ENCODE measurements around the gene MSANTD2. TPM values are rescaled to one million over a fixed set of nuclear protein-coding genes. Genes with fewer than 3 reads are reported as not detected.

The MSANTD2 gene
- total RNA-seq, 1 experiment from 2014 or later = 8.6 TPM

- Histone ChIP-seq H2AFZ (ENCODE audit: low read depth, low read length, poor library complexity, severe bottlenecking) (no peak overlapping the region), H3K4me1 (ENCODE audit: control insufficient read depth in 1 of 2, insufficient read depth in 2 of 2, low read length in 2 of 2) (peaks cover 11 to 25% of the 10 kb centered on the region in 2 experiments), H3K79me2 (ENCODE audit: insufficient read depth, low read length) (no peaks in the 10 kb centered on the region), H3K4me3 (replicated peaks in 1 of 2; ENCODE audit: low read depth in 1 of 2, low read length in 2 of 2) (no peak overlapping the region), H3K36me3 (ENCODE audit: control insufficient read depth in 1 of 2, insufficient read depth in 2 of 2, low read length in 2 of 2) (no peaks in the 10 kb centered on the region), H3K27me3 (ENCODE audit: insufficient read depth, low read length) (no peaks in the 10 kb centered on the region), H3K9me3 (ENCODE audit: control insufficient read depth in 1 of 2, insufficient read depth in 1 of 2, low read depth in 1 of 2, low read length in 2 of 2) (no peaks in the 10 kb centered on the region), H3K9ac (ENCODE audit: low read length) (no peak overlapping the region), H3K27ac (ENCODE audit: low read depth, low read length) (no peak overlapping the region), H4K20me1 (ENCODE audit: insufficient read depth) (no peaks in the 10 kb centered on the region), H3K4me2 (ENCODE audit: low read length) (no peak overlapping the region), H3K9me2 (ENCODE audit: insufficient read depth) (no peaks in the 10 kb centered on the region)
- DNase-seq (ENCODE audit: low read depth, low spot score) = no peak
- RAD21 ChIA-PET (ENCODE audit: low non-redundant PET in 1 of 2, low total read pairs in 2 of 2, uncharacterized antibody in 2 of 2, unreplicated experiment in 2 of 2) = no interaction called here
- TF ChIP-seq POLR2A (IDR thresholded peaks at IDR 0.05; ENCODE audit: borderline replicate concordance, extremely low read depth, insufficient read depth, insufficient read length) = no peak
- no peak for TF ChIP-seq ELF1 (IDR thresholded peaks at IDR 0.05; ENCODE audit: borderline replicate concordance, low read depth)
- TF ChIP-seq, protein P1, sequence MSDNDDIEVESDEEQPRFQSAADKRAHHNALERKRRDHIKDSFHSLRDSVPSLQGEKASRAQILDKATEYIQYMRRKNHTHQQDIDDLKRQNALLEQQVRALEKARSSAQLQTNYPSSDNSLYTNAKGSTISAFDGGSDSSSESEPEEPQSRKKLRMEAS (IDR thresholded peaks at IDR 0.05) = no peak
- no peak for TF ChIP-seq ATF3 (IDR thresholded peaks at IDR 0.05)
- no peak for TF ChIP-seq EZH2phosphoT487 (IDR thresholded peaks at IDR 0.05; ENCODE audit: borderline replicate concordance)
- TF ChIP-seq JUND (IDR thresholded peaks at IDR 0.05) = no peak
- no peak for TF ChIP-seq YY1 (IDR thresholded peaks at IDR 0.05; ENCODE audit: extremely low read depth, insufficient replicate concordance, low read depth, low read length)
- no peak for TF ChIP-seq SP1 (IDR thresholded peaks at IDR 0.05; ENCODE audit: low read depth)
- no peak for TF ChIP-seq ZFX (IDR thresholded peaks at IDR 0.05)
- TF ChIP-seq TCF7L2 (IDR thresholded peaks at IDR 0.05; ENCODE audit: borderline replicate concordance, extremely low read depth, insufficient read depth, insufficient read length) = no peak
- TF ChIP-seq REST (IDR thresholded peaks at IDR 0.05; ENCODE audit: low read depth) = no peak
- TF ChIP-seq EZH2 (IDR thresholded peaks at IDR 0.05) = no peak
- no TSS peak for BruUV-seq (replicated peaks)
- intact Hi-C loops (cut with micrococcal nuclease) = no loop called here
- CTCF ChIA-PET = no interaction called here
- POLR2A ChIA-PET = interaction anchor here (0.7 kb wide), 1 partner anchor 141 kb away, joined by 3 read pairs; no protein-coding TSS in a partner anchor
- ATAC-seq = no peak
These were observed 42.9 kb downstream of the MSANTD2 start for GRCh38 chr11:124757320-124757719.

Data from HCT116 (cell line).